Epithelial cell of proximal tubule (primary cell): ENCODE measurements around the gene MARCHF6. TPM values are rescaled to one million over a fixed set of nuclear protein-coding genes. Genes with fewer than 3 reads are reported as not detected.

Experiments used
- DNase-seq: peaks from one replicate; pipeline ENCODE4 v3.0.0-alpha.2; 2011; ENCODE audit warnings: low read depth
- H3K4me3 ChIP-seq: 2 replicates; pipeline ENCODE4 v1.5.1; 2011; ENCODE audit warnings: low read depth, mild to moderate bottlenecking, low read length
- CTCF ChIP-seq: conservative IDR thresholded peaks from 2 replicates; pipeline ENCODE4 v1.5.1; 2012; ENCODE audit warnings: low read depth, mild to moderate bottlenecking, low read length
- total RNA-seq: library from RNA; depleted of rRNA; stranded (reverse); fragments of >200 nt; gene quantifications from 2 replicates; pipeline ENCODE4 v1.2.3, GENCODE V29; 2015

MARCHF6 gene
- total RNA-seq, 1 donor from 2014 or later = 27.0 TPM

GRCh38 chr5:10333154-10334006 lies 20.1 kb upstream of the MARCHF6 start:
- peak; percentile 21 for TF ChIP-seq CTCF
- peak overlapping the region; percentile 80 for H3K4me3 ChIP-seq
- no peak for DNase-seq

GRCh38 chr5:10334831-10335230 lies 18.7 kb upstream of the MARCHF6 start:
- no peak for TF ChIP-seq CTCF
- H3K4me3 ChIP-seq = no peak overlapping the region
- DNase-seq = no peak

DNA sequence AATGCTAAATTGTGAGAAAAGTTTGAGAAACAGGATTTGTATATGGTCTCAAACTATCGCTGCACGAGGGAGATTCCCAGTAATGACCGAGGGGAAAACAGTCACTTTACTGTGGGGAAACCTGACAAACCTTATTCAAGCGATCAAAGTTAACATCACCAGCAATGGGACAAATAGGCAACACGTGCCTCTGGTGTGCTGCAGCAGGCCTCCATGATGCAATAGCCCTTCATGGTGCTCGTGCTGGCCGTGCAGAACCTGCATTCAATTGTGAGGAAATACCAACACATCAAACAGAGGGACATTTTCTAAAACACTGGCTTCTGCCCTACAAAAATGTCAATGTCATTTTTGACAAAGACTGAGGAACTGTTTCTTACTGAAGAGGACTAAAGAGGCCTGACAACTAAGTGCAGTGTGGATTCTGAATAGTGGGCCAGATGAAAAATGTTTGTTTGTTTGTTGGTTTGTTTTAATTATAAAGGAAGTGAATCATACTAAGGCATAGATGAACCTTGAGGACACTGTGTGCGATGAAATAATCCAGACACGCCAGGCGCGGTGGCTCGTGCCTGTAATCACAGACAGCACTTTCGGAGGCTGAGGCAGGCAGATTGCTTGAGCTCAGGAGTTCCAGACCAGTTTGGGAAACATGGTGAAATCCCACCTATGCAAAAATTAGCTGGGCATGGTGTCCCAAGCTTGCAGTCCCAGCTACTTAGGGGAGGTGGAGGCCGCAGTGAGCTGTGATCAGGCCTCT lies 17.6 kb upstream of the MARCHF6 start:
- H3K4me3 ChIP-seq = no peak overlapping the region
- no peak for DNase-seq
- no peak for TF ChIP-seq CTCF

- H3K4me3 ChIP-seq = no peak overlapping the region
- no peak for DNase-seq
- no peak for TF ChIP-seq CTCF
Measured at GRCh38 chr5:10337107-10337506, 16.4 kb upstream of the MARCHF6 start.

GRCh38 chr5:10337986-10338385 lies 15.5 kb upstream of the MARCHF6 start:
- DNase-seq = no peak
- no peak overlapping the region for H3K4me3 ChIP-seq
- no peak for TF ChIP-seq CTCF

DNA sequence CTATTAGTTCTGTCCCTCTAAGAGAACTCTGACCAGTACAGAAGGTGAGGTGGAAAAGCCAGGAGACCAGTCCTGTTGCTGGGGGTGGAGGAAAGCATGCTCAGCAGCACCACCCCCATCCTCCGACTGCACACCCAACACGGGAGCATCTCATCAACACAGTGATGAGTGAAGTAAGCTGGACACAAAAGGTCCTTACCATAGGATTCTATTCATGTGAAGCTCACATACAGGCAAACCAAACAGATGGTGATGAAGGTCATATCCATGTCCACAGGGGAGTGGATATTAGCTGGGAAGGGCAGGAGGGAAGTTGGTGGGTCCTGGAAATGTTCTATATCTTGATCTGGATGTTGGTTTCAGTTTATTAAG lies 14.8 kb upstream of the MARCHF6 start:
- no peak for TF ChIP-seq CTCF
- no peak overlapping the region for H3K4me3 ChIP-seq
- DNase-seq = no peak
